Measurements from ENCODE around the gene MPPE1. TPM values are rescaled to one million over a fixed set of nuclear protein-coding genes. Genes with fewer than 3 reads are reported as not detected.
A peak's percentile ranks its signal among the peaks of the same experiment; 100 is the strongest.

The MPPE1 gene
- total and polyA plus RNA-seq, 9 of the 15 experiments (the other 6 are each of a cell fraction or from before 2014, with no cell fraction given): 10.7 to 19.5 (median 13.3) TPM

GRCh38 chr18:11859282-11859830 lies 48.8 kb downstream of the MPPE1 start:
- H2AFZ ChIP-seq (ENCODE audit: low read depth, low read length): peak overlapping the region; percentile 36; the same call in 1 of the 2 replicates
- intact Hi-C loops (cut with micrococcal nuclease): no loop called here
- BruUV-seq (replicated peaks): no TSS peak
- ATAC-seq (no peak), FAIRE-seq (no peak), DNase-seq (ENCODE audit: extremely low read depth in 1 of 4, low spot score in 3 of 4) (no peak)
- H3K79me2 ChIP-seq (ENCODE audit: control insufficient read depth, insufficient read depth, low read length): no peaks in the 10 kb centered on the region
- POLR2A ChIA-PET: interaction anchor here (0.7 kb wide), 1 partner anchor 102 kb away, joined by 3 read pairs; no protein-coding TSS in a partner anchor
- no peaks in the 10 kb centered on the region for H4K20me1 ChIP-seq (replicated peaks; ENCODE audit: control insufficient read depth, insufficient read depth, low read length)
- TF ChIP-seq ETV1 (tag; conservative IDR thresholded peaks at IDR 0.05; ENCODE audit: low read depth): no peak
- no peaks in the 10 kb centered on the region for H3K9me3 ChIP-seq (replicated peaks; ENCODE audit: control insufficient read depth, insufficient read depth, low read depth, low read length)
- CTCF ChIA-PET (ENCODE audit: low intra/inter-chr PET ratio): no interaction called here
- no peaks in the 10 kb centered on the region for H3K27me3 ChIP-seq (ENCODE audit: control insufficient read depth in 2 of 2, insufficient read depth in 2 of 2, low read length in 2 of 2)
- peaks cover 22 to 24% of the 10 kb centered on the region in 2 experiments for H3K4me1 ChIP-seq (replicated peaks in 1 of 2; ENCODE audit: control insufficient read depth in 2 of 2, insufficient read depth in 2 of 2, low read length in 2 of 2)
- no peaks in the 10 kb centered on the region for H3K36me3 ChIP-seq (ENCODE audit: control insufficient read depth, insufficient read depth, low read length)
- in situ Hi-C loops (cut with MboI): no loop called here
- H3K4me3 ChIP-seq: no peak overlapping the region
- no peak overlapping the region for H3K27ac ChIP-seq (ENCODE audit: extremely low read depth, low read depth, low read length)
- H3K4me2 ChIP-seq (ENCODE audit: insufficient read depth, low read length): no peak overlapping the region
- no peaks in the 10 kb centered on the region for H3K9me1 ChIP-seq (ENCODE audit: control insufficient read depth, insufficient read depth, low read length)
- 68% methylated on average over 6 of the region's 7 CpGs for WGBS (ENCODE audit: insufficient coverage, low coverage, missing lambda C conversion rate)
- no peak overlapping the region for H3K9ac ChIP-seq (ENCODE audit: insufficient read depth in 1 of 2, low read depth in 2 of 2, low read length in 2 of 2)

GRCh38 chr18:11857177-11857887 lies 50.8 kb downstream of the MPPE1 start:
- DNase-seq (ENCODE audit: extremely low read depth in 1 of 4, low spot score in 3 of 4) (peak; percentile 41 to 73 (median 52)), ATAC-seq (peak; percentile 62), FAIRE-seq (peak; percentile 37)
- H3K9me3 ChIP-seq (replicated peaks; ENCODE audit: control insufficient read depth, insufficient read depth, low read depth, low read length): no peaks in the 10 kb centered on the region
- H3K27me3 ChIP-seq (ENCODE audit: control insufficient read depth in 2 of 2, insufficient read depth in 2 of 2, low read length in 2 of 2): no peaks in the 10 kb centered on the region
- H3K9me1 ChIP-seq (ENCODE audit: control insufficient read depth, insufficient read depth, low read length): no peaks in the 10 kb centered on the region
- 3% methylated on average over 11 of the region's 11 CpGs for WGBS (ENCODE audit: insufficient coverage, low coverage, missing lambda C conversion rate)
- ChIA-PET CTCF (ENCODE audit: low intra/inter-chr PET ratio) (no interaction called here), POLR2A (interaction anchor here (0.7 kb wide), 1 partner anchor 9 kb away, joined by 3 read pairs; no protein-coding TSS in a partner anchor)
- in situ Hi-C loops (cut with MboI) (no loop called here), intact Hi-C loops (cut with micrococcal nuclease) (no loop called here)
- no peak overlapping the region for H3K4me3 ChIP-seq
- H4K20me1 ChIP-seq (replicated peaks; ENCODE audit: control insufficient read depth, insufficient read depth, low read length): no peaks in the 10 kb centered on the region
- H3K9ac ChIP-seq (ENCODE audit: insufficient read depth in 1 of 2, low read depth in 2 of 2, low read length in 2 of 2): peak overlapping the region; percentile 24 to 31; a peak in 1 of 4 replicates
- no TSS peak for BruUV-seq (replicated peaks)
- H3K27ac ChIP-seq (ENCODE audit: extremely low read depth, low read depth, low read length): peak overlapping the region; percentile 43; the same call in 1 of the 3 replicates
- H3K79me2 ChIP-seq (ENCODE audit: control insufficient read depth, insufficient read depth, low read length): peaks cover 12% of the 10 kb centered on the region
- peaks cover 24 to 28% of the 10 kb centered on the region in 2 experiments for H3K4me1 ChIP-seq (replicated peaks in 1 of 2; ENCODE audit: control insufficient read depth in 2 of 2, insufficient read depth in 2 of 2, low read length in 2 of 2)
- peak overlapping the region; percentile 53 for H2AFZ ChIP-seq (ENCODE audit: low read depth, low read length)
- peak overlapping the region; percentile 53; the same call in 1 of the 2 replicates for H3K4me2 ChIP-seq (ENCODE audit: insufficient read depth, low read length)
- H3K36me3 ChIP-seq (ENCODE audit: control insufficient read depth, insufficient read depth, low read length): no peaks in the 10 kb centered on the region
- 0 out of 2 replicates have a peak, but pooled peaks have one; percentile 43 for TF ChIP-seq HLTF (IDR thresholded peaks at IDR 0.05)
- TF ChIP-seq ZNF785 (CRISPR knock-in tag; IDR thresholded peaks at IDR 0.05): no peak
- no peak for TF ChIP-seq NCOA4 (IDR thresholded peaks at IDR 0.05; ENCODE audit: partially characterized antibody)
- TF ChIP-seq TARDBP (IDR thresholded peaks at IDR 0.05): peak; percentile 84; the same call in 1 of the 2 replicates
- peak; percentile 78 for TF ChIP-seq TFAP4 (CRISPR knock-in tag; IDR thresholded peaks at IDR 0.05; ENCODE audit: borderline replicate concordance)
- TF ChIP-seq HEY1 (CRISPR knock-in tag; IDR thresholded peaks at IDR 0.05; ENCODE audit: borderline replicate concordance): no peak
- no peak for TF ChIP-seq MXD1 (CRISPR knock-in tag; IDR thresholded peaks at IDR 0.05; ENCODE audit: borderline replicate concordance, poor library complexity, severe bottlenecking)
- peak; percentile 56; the same call in 1 of the 2 replicates for TF ChIP-seq MYNN (IDR thresholded peaks at IDR 0.05)
- no peak for TF ChIP-seq MYNN (CRISPR knock-in tag; IDR thresholded peaks at IDR 0.05)
- peak; percentile 86 for TF ChIP-seq JUND (IDR thresholded peaks at IDR 0.05; ENCODE audit: borderline replicate concordance, low read depth, low read length)
- TF ChIP-seq JUND (tag; IDR thresholded peaks at IDR 0.05; ENCODE audit: borderline replicate concordance, low read depth, low read length): peak; percentile 90; the same call in 2 of the 3 replicates
